Astrocyte (in vitro differentiated cells and primary cell): Measurements from ENCODE around the gene ADCY1. TPM values are rescaled to one million over a fixed set of nuclear protein-coding genes. Genes with fewer than 3 reads are reported as not detected.
"Not testable (repeated sequence)": the region's sequence is repeated elsewhere in the genome, so short reads cannot be mapped to it uniquely, and the experiment has no call there.

Experiments
- DNase-seq: peaks from one replicate; pipeline ENCODE4 v3.0.0-alpha.2; 2010; ENCODE audit warnings: low read depth
- FAIRE-seq: peaks from 2 replicates; lab custom pipeline; 2011; peaks lifted over from hg19 to GRCh38; lab: Jason Lieb, UNC
- H2AFZ ChIP-seq: 2 replicates; pipeline ENCODE4 v1.6.0; 2012; ENCODE audit warnings: low read depth, low read length, inconsistent platforms
- H3K27ac ChIP-seq: 2 replicates; pipeline ENCODE4 v1.5.1; 2011; ENCODE audit warnings: low read depth, low read length, inconsistent platforms
- H3K27me3 ChIP-seq: 2 replicates; pipeline ENCODE4 v1.6.0; 2011; ENCODE audit warnings: low read length, inconsistent platforms; ENCODE audit not compliant: insufficient read depth
- H3K36me3 ChIP-seq: 2 replicates; pipeline ENCODE4 v1.5.1; 2011; ENCODE audit warnings: low read length, inconsistent platforms; ENCODE audit not compliant: insufficient read depth
- H3K4me1 ChIP-seq: 2 replicates; pipeline ENCODE4 v1.5.1; 2011; ENCODE audit warnings: low read length, inconsistent platforms; ENCODE audit not compliant: insufficient read depth
- H3K4me2 ChIP-seq: 2 replicates; pipeline ENCODE4 v1.6.0; 2012; ENCODE audit warnings: low read length, inconsistent platforms
- H3K4me3 ChIP-seq: 2 replicates; pipeline ENCODE4 v1.5.1; 2011; ENCODE audit warnings: low read depth, mild to moderate bottlenecking, low read length, inconsistent platforms; ENCODE audit not compliant: insufficient read depth
- H3K79me2 ChIP-seq: 2 replicates; pipeline ENCODE4 v1.6.0; 2012; ENCODE audit warnings: mild to moderate bottlenecking, low read length, inconsistent platforms; ENCODE audit not compliant: insufficient read depth
- H3K9ac ChIP-seq: 2 replicates; pipeline ENCODE4 v1.6.0; 2012; ENCODE audit warnings: mild to moderate bottlenecking, low read length, inconsistent platforms
- H3K9me3 ChIP-seq: 2 replicates; pipeline ENCODE4 v1.5.1; 2012; ENCODE audit warnings: low read depth, mild to moderate bottlenecking, low read length, inconsistent platforms; ENCODE audit not compliant: insufficient read depth
- H4K20me1 ChIP-seq: 2 replicates; pipeline ENCODE4 v1.6.0; 2012; ENCODE audit warnings: low read length, inconsistent platforms; ENCODE audit not compliant: insufficient read depth
- H3K27ac Mint-ChIP-seq: one replicate; pipeline ENCODE4 v1.8.0; 2021; ENCODE audit warnings: mild to moderate bottlenecking, mixed read lengths; ENCODE audit not compliant: unreplicated experiment
- H3K27me3 Mint-ChIP-seq: one replicate; pipeline ENCODE4 v1.8.0; 2021; ENCODE audit warnings: low read depth, mixed read lengths; ENCODE audit not compliant: unreplicated experiment
- H3K36me3 Mint-ChIP-seq: one replicate; pipeline ENCODE4 v1.8.0; 2021; ENCODE audit warnings: low read depth, mixed read lengths; ENCODE audit not compliant: unreplicated experiment
- H3K4me1 Mint-ChIP-seq: one replicate; pipeline ENCODE4 v1.8.0; 2021; ENCODE audit warnings: low read depth, mixed read lengths; ENCODE audit not compliant: unreplicated experiment
- H3K4me3 Mint-ChIP-seq: one replicate; pipeline ENCODE4 v1.8.0; 2021; ENCODE audit warnings: mild to moderate bottlenecking, moderate library complexity, mixed read lengths; ENCODE audit not compliant: unreplicated experiment
- H3K9me3 Mint-ChIP-seq: one replicate; pipeline ENCODE4 v1.8.0; 2021; ENCODE audit warnings: mild to moderate bottlenecking, mixed read lengths; ENCODE audit not compliant: unreplicated experiment
- EZH2 ChIP-seq: IDR thresholded peaks from 2 replicates; pipeline ENCODE4 v1.6.1; 2012; ENCODE audit warnings: mild to moderate bottlenecking, low read length, inconsistent platforms; ENCODE audit not compliant: insufficient read depth
- total RNA-seq: library from RNA; stranded (reverse); gene quantifications from 2 replicates; pipeline ENCODE4 v1.2.1, GENCODE V29; 2021
- TF ChIP-seq, protein P1 (sequence below): IDR thresholded peaks from 2 replicates; pipeline ENCODE4 v1.5.1; 2011; ENCODE audit warnings: low read depth, mild to moderate bottlenecking, inconsistent platforms, low read length, moderate library complexity; ENCODE audit not compliant: insufficient read depth

The ADCY1 gene
- total RNA-seq, 1 donor from 2014 or later, result 1.6 TPM

DNA sequence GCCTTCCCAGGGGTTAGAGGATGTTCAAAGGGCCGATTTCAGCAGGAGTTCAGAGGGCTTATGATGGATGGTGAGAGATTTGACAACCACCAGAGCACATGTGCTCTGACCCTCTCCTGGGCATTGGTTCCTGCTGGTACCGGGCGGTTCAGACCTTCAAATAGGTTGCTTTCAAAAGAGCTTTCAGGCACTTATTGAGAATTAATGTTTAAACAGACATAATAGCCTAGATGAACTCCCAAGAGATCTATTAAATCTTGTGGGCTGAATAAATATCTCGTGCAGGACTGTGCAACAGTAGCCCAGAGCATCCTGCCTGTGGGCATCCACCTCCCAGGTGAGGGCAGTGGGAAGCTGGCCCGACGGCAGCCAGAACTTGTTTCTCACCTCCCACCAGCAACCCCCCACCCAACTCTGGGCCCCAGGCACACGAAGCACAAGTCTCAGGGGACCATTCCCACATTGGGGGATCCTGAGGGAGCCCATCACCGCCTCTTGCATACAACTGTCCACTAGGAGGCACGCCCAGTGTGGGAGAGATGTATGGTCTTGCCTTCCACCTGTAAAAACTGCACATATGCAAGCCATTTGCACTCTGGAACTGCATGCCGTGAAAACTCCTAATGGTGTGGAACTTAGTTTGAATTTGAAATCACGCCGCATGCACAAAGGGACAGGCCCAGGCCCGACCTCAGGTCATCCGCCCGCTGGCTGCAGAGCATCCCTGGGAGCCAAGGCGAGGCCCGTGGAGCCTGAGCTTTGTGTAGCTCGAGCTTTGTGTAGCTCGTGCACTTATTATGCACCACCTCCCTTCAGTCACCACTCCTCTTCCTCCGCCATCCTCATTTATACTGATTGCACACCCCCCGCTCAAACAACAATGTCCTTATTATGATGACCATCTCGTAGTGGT is 147.8 kb downstream of the ADCY1 start:
- Mint-ChIP-seq H3K27ac (no peak overlapping the region), H3K27me3 (no peaks in the 10 kb centered on the region), H3K4me1 (peaks cover 2% of the 10 kb centered on the region), H3K9me3 (peaks cover 2% of the 10 kb centered on the region), H3K36me3 (peaks cover 30% of the 10 kb centered on the region), H3K4me3 (no peak overlapping the region)
- H3K4me1 ChIP-seq, result no peaks in the 10 kb centered on the region
- DNase-seq, result no peak
- H3K36me3 ChIP-seq, result peaks cover 15% of the 10 kb centered on the region
- TF ChIP-seq EZH2, result no peak
- TF ChIP-seq, protein P1, sequence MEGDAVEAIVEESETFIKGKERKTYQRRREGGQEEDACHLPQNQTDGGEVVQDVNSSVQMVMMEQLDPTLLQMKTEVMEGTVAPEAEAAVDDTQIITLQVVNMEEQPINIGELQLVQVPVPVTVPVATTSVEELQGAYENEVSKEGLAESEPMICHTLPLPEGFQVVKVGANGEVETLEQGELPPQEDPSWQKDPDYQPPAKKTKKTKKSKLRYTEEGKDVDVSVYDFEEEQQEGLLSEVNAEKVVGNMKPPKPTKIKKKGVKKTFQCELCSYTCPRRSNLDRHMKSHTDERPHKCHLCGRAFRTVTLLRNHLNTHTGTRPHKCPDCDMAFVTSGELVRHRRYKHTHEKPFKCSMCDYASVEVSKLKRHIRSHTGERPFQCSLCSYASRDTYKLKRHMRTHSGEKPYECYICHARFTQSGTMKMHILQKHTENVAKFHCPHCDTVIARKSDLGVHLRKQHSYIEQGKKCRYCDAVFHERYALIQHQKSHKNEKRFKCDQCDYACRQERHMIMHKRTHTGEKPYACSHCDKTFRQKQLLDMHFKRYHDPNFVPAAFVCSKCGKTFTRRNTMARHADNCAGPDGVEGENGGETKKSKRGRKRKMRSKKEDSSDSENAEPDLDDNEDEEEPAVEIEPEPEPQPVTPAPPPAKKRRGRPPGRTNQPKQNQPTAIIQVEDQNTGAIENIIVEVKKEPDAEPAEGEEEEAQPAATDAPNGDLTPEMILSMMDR, result no peak
- no peak for FAIRE-seq
- H3K27me3 ChIP-seq, result no peaks in the 10 kb centered on the region
- H3K4me2 ChIP-seq, result no peak overlapping the region
- H3K9me3 ChIP-seq, result no peaks in the 10 kb centered on the region
- H3K27ac ChIP-seq, result no peak overlapping the region
- no peaks in the 10 kb centered on the region for H4K20me1 ChIP-seq
- H3K79me2 ChIP-seq, result no peaks in the 10 kb centered on the region
- H2AFZ ChIP-seq, result no peak overlapping the region
- H3K4me3 ChIP-seq, result no peak overlapping the region
- no peak overlapping the region for H3K9ac ChIP-seq

DNA sequence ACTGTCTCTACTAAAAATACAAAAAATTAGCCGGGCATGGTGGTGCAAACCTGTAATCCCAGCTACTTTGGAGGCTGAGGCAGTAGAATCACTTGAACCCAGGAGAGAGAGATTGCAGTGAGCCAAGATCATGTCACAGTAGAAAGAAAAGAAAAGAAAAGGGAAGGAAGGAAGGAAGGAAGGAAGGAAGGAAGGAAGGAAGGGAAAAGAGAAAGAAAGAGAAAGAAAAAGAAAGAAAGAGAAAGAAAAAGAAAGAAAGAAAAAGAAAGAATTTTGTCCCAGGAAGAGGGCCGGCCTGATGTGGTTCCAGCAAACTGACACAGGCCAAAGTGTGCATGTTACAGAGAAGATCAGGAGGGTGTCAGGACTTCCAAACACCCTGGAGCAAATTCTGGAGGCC is 151.1 kb downstream of the ADCY1 start:
- peak; percentile 9 for FAIRE-seq

DNA sequence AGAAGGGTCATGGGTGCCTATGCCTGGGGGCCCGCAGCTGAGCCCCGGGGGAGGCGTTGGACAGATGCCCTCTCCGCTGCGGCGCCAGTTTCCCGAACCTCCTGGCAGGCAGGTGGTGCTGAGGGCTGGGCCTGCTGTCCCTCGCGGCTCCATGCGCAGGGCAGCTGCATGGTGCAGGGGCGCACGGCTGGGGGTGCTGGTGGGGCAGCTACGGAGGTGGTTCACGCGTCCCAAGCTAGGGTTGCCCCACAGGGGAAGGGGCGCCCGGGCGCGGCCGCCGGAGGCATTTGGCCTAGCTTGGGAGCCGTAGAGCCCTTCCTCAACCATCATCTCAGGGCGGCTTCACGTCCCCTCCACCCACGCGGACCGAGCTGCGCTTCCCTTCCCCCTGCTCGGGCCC is 152.7 kb downstream of the ADCY1 start:
- no peaks in the 10 kb centered on the region for H3K4me1 Mint-ChIP-seq
- H3K4me1 ChIP-seq, result no peaks in the 10 kb centered on the region
- TF ChIP-seq EZH2, result no peak
- TF ChIP-seq, protein P1, result no peak
- FAIRE-seq, result no peak
- H3K9me3 Mint-ChIP-seq, result peaks cover 4% of the 10 kb centered on the region
- peaks cover 18% of the 10 kb centered on the region for H3K36me3 ChIP-seq
- no peaks in the 10 kb centered on the region for H3K27me3 ChIP-seq
- no peak overlapping the region for H3K9ac ChIP-seq
- no peaks in the 10 kb centered on the region for H3K9me3 ChIP-seq
- DNase-seq, result no peak
- no peaks in the 10 kb centered on the region for H4K20me1 ChIP-seq
- H3K27me3 Mint-ChIP-seq, result no peaks in the 10 kb centered on the region
- H3K36me3 Mint-ChIP-seq, result peaks cover 38% of the 10 kb centered on the region
- no peak overlapping the region for H3K27ac Mint-ChIP-seq
- H3K4me2 ChIP-seq, result no peak overlapping the region
- no peak overlapping the region for H2AFZ ChIP-seq
- H3K4me3 Mint-ChIP-seq, result no peak overlapping the region
- H3K4me3 ChIP-seq, result no peak overlapping the region
- H3K79me2 ChIP-seq, result no peaks in the 10 kb centered on the region
- no peak overlapping the region for H3K27ac ChIP-seq

More for the DNA sequence above, 151.1 kb downstream of the ADCY1 start:
- not testable (repeated sequence) for H3K4me1 ChIP-seq, DNase-seq, H3K79me2 ChIP-seq, H3K9me3 ChIP-seq, H3K4me2 ChIP-seq, H3K4me3 Mint-ChIP-seq, H3K9me3 Mint-ChIP-seq, H3K27me3 Mint-ChIP-seq, H3K4me1 Mint-ChIP-seq, H3K27ac Mint-ChIP-seq, H3K27me3 ChIP-seq, H3K9ac ChIP-seq, H4K20me1 ChIP-seq, H3K27ac ChIP-seq, H3K4me3 ChIP-seq, H2AFZ ChIP-seq
- H3K36me3 ChIP-seq, result peaks cover 18% of the 10 kb centered on the region
- peaks cover 38% of the 10 kb centered on the region for H3K36me3 Mint-ChIP-seq

DNA sequence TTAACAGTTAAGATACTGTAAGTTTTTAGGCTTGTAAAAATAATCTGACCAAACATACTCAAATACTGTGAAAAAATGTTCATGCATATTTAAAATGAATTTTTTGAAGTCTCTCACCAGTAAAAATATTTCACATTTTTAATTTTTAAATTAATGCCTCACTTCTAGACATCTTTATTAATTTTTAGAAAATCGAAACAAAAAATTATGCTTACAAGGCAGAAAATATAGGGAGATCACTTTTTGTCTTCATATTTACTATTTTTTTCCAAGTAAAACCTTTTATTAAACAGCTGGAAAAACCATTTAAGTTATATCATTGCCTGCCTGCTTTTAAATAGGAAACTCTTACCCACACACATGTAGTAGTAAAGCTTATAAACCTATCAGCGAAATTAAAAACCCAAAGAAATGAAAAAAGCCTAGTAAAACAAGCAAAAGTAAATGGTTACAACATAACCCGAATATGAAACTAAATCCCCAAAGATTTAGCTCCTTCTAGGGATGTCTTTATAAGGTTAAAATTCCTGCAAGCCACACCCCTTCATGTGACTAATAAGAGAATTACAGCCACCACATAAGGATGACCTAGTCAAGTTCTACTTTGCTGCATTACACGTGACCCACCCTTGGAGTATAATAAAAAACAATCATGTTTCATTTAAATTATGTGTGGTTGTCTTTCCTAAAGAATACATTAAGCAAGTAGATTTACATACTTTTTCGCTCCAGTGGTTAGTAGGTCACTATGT is 157.7 kb downstream of the ADCY1 start:
- H3K27me3 Mint-ChIP-seq, result not testable (repeated sequence)

More for the DNA sequence above, 157.7 kb downstream of the ADCY1 start:
- FAIRE-seq (peak; percentile 66), DNase-seq (peak; percentile 46)
- H3K79me2 ChIP-seq, H3K9me3 Mint-ChIP-seq, H3K4me1 ChIP-seq, H3K4me3 Mint-ChIP-seq, H3K36me3 Mint-ChIP-seq, H2AFZ ChIP-seq, H3K36me3 ChIP-seq, H3K9me3 ChIP-seq, H3K4me1 Mint-ChIP-seq, H3K4me3 ChIP-seq, H3K27me3 ChIP-seq, H4K20me1 ChIP-seq, H3K27ac Mint-ChIP-seq: not testable (repeated sequence)
- peak overlapping the region; percentile 27 for H3K9ac ChIP-seq
- H3K4me2 ChIP-seq, result peak overlapping the region; percentile 56
- peak overlapping the region; percentile 6 for H3K27ac ChIP-seq
